IMR-90 (cell line): ENCODE results near the gene SAMD4B. TPM values are rescaled to one million over a fixed set of nuclear protein-coding genes. Genes with fewer than 3 reads are reported as not detected.

Experiments used
- ATAC-seq: fragments of 200-7000 bp; cut with Tn5 transposase; 2 replicates; pipeline ENCODE4 v1.9.1; 2020; ENCODE audit warnings: low read depth, mild to moderate bottlenecking, moderate library complexity
- BruUV-seq: library from RNA; stranded (reverse); fragments of 400-500 nt; replicated peaks from 2 replicates; lab custom pipeline; 2021; lab: Mats Ljungman, UMichigan
- CTCF ChIA-PET: fragments of 300-600 bp; formaldehyde crosslinking; extraction: SDS; loops from one replicate; lab custom pipeline; 2021; ENCODE audit warnings: antibody characterized with exemption; lab: Yijun Ruan, JAX
- POLR2A ChIA-PET: fragments of 300-600 bp; sonication (Branson Sonifier 250); formaldehyde crosslinking; loops from one replicate; lab custom pipeline; 2022; ENCODE audit warnings: antibody characterized with exemption; ENCODE audit not compliant: unreplicated experiment; lab: Charles Lee
- DNase-seq: peaks from one replicate; pipeline ENCODE4 v3.0.0; 2013
- H2AFZ ChIP-seq: replicated peaks from 2 replicates; pipeline ENCODE3; 2013; ENCODE audit warnings: low read length, mild to moderate bottlenecking; ENCODE audit not compliant: poor library complexity
- H2AK5ac ChIP-seq: 2 replicates; pipeline ENCODE4 v1.6.1; 2013; ENCODE audit warnings: low read depth, low read length, inconsistent platforms
- H2AK9ac ChIP-seq: replicated peaks from 2 replicates; pipeline ENCODE3; 2013; ENCODE audit warnings: mild to moderate bottlenecking, low read depth, low read length, moderate library complexity; ENCODE audit not compliant: poor library complexity
- H2BK120ac ChIP-seq: 2 replicates; pipeline ENCODE4 v1.6.1; 2013; ENCODE audit warnings: low read depth, low read length, inconsistent platforms
- H2BK15ac ChIP-seq: 3 replicates; pipeline ENCODE4 v1.6.1; 2013; ENCODE audit warnings: low read depth, low read length, inconsistent platforms
- H2BK20ac ChIP-seq: 2 replicates; pipeline ENCODE4 v1.6.1; 2013; ENCODE audit warnings: low read depth, mild to moderate bottlenecking, inconsistent platforms, low read length, moderate library complexity
- H2BK5ac ChIP-seq: 2 replicates; pipeline ENCODE4 v1.6.1; 2013; ENCODE audit warnings: mild to moderate bottlenecking, low read depth, low read length, inconsistent platforms; ENCODE audit not compliant: poor library complexity, severe bottlenecking
- H3K14ac ChIP-seq: replicated peaks from 2 replicates; pipeline ENCODE4 v1.6.1; 2013; ENCODE audit warnings: low read depth, low read length, inconsistent platforms
- H3K18ac ChIP-seq: 2 replicates; pipeline ENCODE4 v1.6.1; 2013; ENCODE audit warnings: low read depth, low read length, control low read depth
- H3K23ac ChIP-seq: 2 replicates; pipeline ENCODE4 v1.6.1; 2013; ENCODE audit warnings: low read depth, low read length, inconsistent platforms
- H3K27ac ChIP-seq: 2 replicates; pipeline ENCODE4 v1.5.1; 2013; ENCODE audit warnings: mild to moderate bottlenecking, control low read depth, low read length; ENCODE audit not compliant: insufficient read depth
- H3K27me3 ChIP-seq: 2 replicates; pipeline ENCODE4 v1.6.1; 2013; ENCODE audit warnings: low read length; ENCODE audit not compliant: control insufficient read depth, insufficient read depth
- H3K36me3 ChIP-seq: 2 replicates; pipeline ENCODE4 v1.6.1; 2013; ENCODE audit warnings: low read length, mixed read lengths; ENCODE audit not compliant: control insufficient read depth, insufficient read depth
- H3K4ac ChIP-seq: 2 replicates; pipeline ENCODE4 v1.6.1; 2013; ENCODE audit warnings: low read depth, low read length, inconsistent platforms
- H3K4me1 ChIP-seq: 2 replicates; pipeline ENCODE4 v1.6.1; 2013; ENCODE audit warnings: low read length, mixed read lengths; ENCODE audit not compliant: control insufficient read depth, insufficient read depth
- H3K4me2 ChIP-seq: 2 replicates; pipeline ENCODE4 v1.6.1; 2013; ENCODE audit warnings: low read depth, mild to moderate bottlenecking, control low read depth, low read length, moderate library complexity
- H3K4me3 ChIP-seq: 2 replicates; pipeline ENCODE4 v1.5.1; 2013; ENCODE audit warnings: low read depth, mild to moderate bottlenecking, control low read depth, low read length, moderate library complexity; ENCODE audit not compliant: insufficient read depth
- H3K56ac ChIP-seq: 2 replicates; pipeline ENCODE4 v1.6.1; 2013; ENCODE audit warnings: low read length, inconsistent platforms; ENCODE audit not compliant: insufficient read depth; ENCODE audit errors: extremely low read depth
- H3K79me1 ChIP-seq, 2 experiments: 2 replicates each; pipeline ENCODE4 v1.6.1; 2013; ENCODE audit warnings: low read length in 2 of 2, inconsistent platforms in 1 of 2, low read depth in 1 of 2
- H3K9ac ChIP-seq: 2 replicates; pipeline ENCODE4 v1.6.1; 2013; ENCODE audit warnings: low read depth, low read length, control low read depth
- H3K9me1 ChIP-seq: 2 replicates; pipeline ENCODE4 v1.6.1; 2013; ENCODE audit warnings: low read length, inconsistent platforms; ENCODE audit not compliant: insufficient read depth
- H3K9me3 ChIP-seq: 2 replicates; pipeline ENCODE4 v1.6.1; 2013; ENCODE audit warnings: low read length; ENCODE audit not compliant: control insufficient read depth, insufficient read depth
- H4K20me1 ChIP-seq: 2 replicates; pipeline ENCODE4 v1.6.1; 2013; ENCODE audit warnings: low read length, inconsistent platforms; ENCODE audit not compliant: insufficient read depth
- H4K5ac ChIP-seq: 2 replicates; pipeline ENCODE4 v1.6.1; 2013; ENCODE audit warnings: mild to moderate bottlenecking, low read depth, low read length, control low read depth
- H4K8ac ChIP-seq, 2 experiments: 2 replicates each; pipeline ENCODE4 v1.6.1; 2013; ENCODE audit warnings: low read depth in 2 of 2, low read length in 2 of 2, control low read depth in 1 of 2, inconsistent platforms in 1 of 2
- H4K91ac ChIP-seq: 2 replicates; pipeline ENCODE4 v1.6.1; 2013; ENCODE audit warnings: low read depth, low read length, inconsistent platforms; ENCODE audit not compliant: insufficient read depth
- CEBPB ChIP-seq: IDR thresholded peaks from 2 replicates; pipeline ENCODE4 v1.6.1; 2012; ENCODE audit warnings: low read depth, low read length, improper control_type of control experiment
- FOS ChIP-seq: fragments of 150-350 bp; IDR thresholded peaks from 2 replicates; pipeline ENCODE4 v1.6.1; 2016; ENCODE audit warnings: low read depth, low read length
- MAFK ChIP-seq: IDR thresholded peaks from 2 replicates; pipeline ENCODE4 v1.6.1; 2012; ENCODE audit warnings: low read depth, low read length, improper control_type of control experiment
- RCOR1 ChIP-seq: IDR thresholded peaks from 2 replicates; pipeline ENCODE4 v1.6.1; 2012; ENCODE audit warnings: mild to moderate bottlenecking, low read length, improper control_type of control experiment; ENCODE audit not compliant: insufficient replicate concordance
- WGBS, 2 experiments: methylation state at CpG; one replicate each; pipeline versions ENCODE4 v1.1.5 to v1.1.7; 2013; ENCODE audit warnings: missing lambda C conversion rate in 2 of 2; ENCODE audit not compliant: insufficient read length in 1 of 2; ENCODE audit errors: extremely low coverage in 2 of 2; 5-methylcytosine and 5-hydroxymethylcytosine counted together
- dilution Hi-C: fragments of 300-500 bp; cut with HindIII; formaldehyde crosslinking; loops from one replicate; pipeline ENCODE4 v1.14.3; 2018; ENCODE audit warnings: low sequenced_read_pairs; ENCODE audit not compliant: unreplicated experiment
- in situ Hi-C: fragments of 300-500 bp; cut with MboI; formaldehyde crosslinking; loops from 3 replicates; pipeline ENCODE4 v1.14.3; 2019; ENCODE audit warnings: low sequenced_read_pairs, inconsistent platforms, mixed read lengths
- intact Hi-C: fragments of 100-400 bp; cut with micrococcal nuclease; formaldehyde crosslinking; loops from 2 replicates; pipeline ENCODE4 v1.10.0; 2022
- polyA plus RNA-seq, 3 experiments: library from polyadenylated mRNA; depleted of rRNA; stranded (reverse); fragments of >200 nt; gene quantifications; 2 replicates each; pipeline ENCODE4 v1.2.3, GENCODE V29; 2012; ENCODE audit warnings: low replicate concordance in 1 of 3
- total RNA-seq: library from RNA; depleted of rRNA; stranded (reverse); fragments of >200 nt; gene quantifications from 2 replicates; pipeline ENCODE4 v1.2.3, GENCODE V29; 2012
- TF ChIP-seq, protein P1 (sequence below): fragments of 150-350 bp; IDR thresholded peaks from 2 replicates; pipeline ENCODE4 v1.6.1; 2017; ENCODE audit warnings: mild to moderate bottlenecking, antibody characterized with exemption, low read length, low read depth

The SAMD4B gene
- total and polyA plus RNA-seq, 2 of the 4 experiments (the other 2 are of a cell fraction) = 18.3 to 97.2 TPM

GRCh38 chr19:39412100-39412866, 70.1 kb downstream of the SAMD4B start, which contains the start of gene PLEKHG2 (continued):
- TF ChIP-seq, protein P1, sequence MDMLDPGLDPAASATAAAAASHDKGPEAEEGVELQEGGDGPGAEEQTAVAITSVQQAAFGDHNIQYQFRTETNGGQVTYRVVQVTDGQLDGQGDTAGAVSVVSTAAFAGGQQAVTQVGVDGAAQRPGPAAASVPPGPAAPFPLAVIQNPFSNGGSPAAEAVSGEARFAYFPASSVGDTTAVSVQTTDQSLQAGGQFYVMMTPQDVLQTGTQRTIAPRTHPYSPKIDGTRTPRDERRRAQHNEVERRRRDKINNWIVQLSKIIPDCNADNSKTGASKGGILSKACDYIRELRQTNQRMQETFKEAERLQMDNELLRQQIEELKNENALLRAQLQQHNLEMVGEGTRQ = peak; percentile 91
- peak; percentile 94 for TF ChIP-seq CEBPB
- TF ChIP-seq FOS = peak; percentile 31; the same call in 1 of the 2 replicates

- H2BK120ac ChIP-seq = peak overlapping the region; percentile 90
- peak overlapping the region; percentile 88 for H2BK5ac ChIP-seq
- peak overlapping the region; percentile 90 for H3K4me3 ChIP-seq
- H4K91ac ChIP-seq = peak overlapping the region; percentile 95
- in situ Hi-C loops (no loop called here), dilution Hi-C loops (no loop called here), intact Hi-C loops (loop anchor here (1.0 to 2.0 kb wide), 5 partner anchors 10 to 290 kb away; partner anchors contain the start of gene SAMD4B)
- peak overlapping the region; percentile 69 for H4K5ac ChIP-seq
- TF ChIP-seq MAFK (no peak), RCOR1 (no peak)
- H3K9ac ChIP-seq = peak overlapping the region; percentile 99
- H3K9me1 ChIP-seq = peaks cover 9% of the 10 kb centered on the region; the same call in 1 of the 2 replicates
- POLR2A ChIA-PET = no interaction called here
- H3K79me1 ChIP-seq = peaks cover 10 to 60% of the 10 kb centered on the region in 2 experiments; a peak in 3 of 4 replicates
- DNase-seq (no peak), ATAC-seq (peak; percentile 0; the same call in 1 of the 2 replicates)
- H3K27me3 ChIP-seq = no peaks in the 10 kb centered on the region
- peak overlapping the region; percentile 99 for H3K56ac ChIP-seq
- peak overlapping the region; percentile 85 to 94 for H4K8ac ChIP-seq
- no TSS peak for BruUV-seq
- CTCF ChIA-PET = interaction anchor here (1.7 to 2.3 kb wide), 2 partner anchors 12 to 15 kb away, joined by 10 to 28 read pairs; no protein-coding TSS in a partner anchor
- peak overlapping the region; percentile 92 for H2AFZ ChIP-seq
- peak overlapping the region; percentile 95; the same call in 1 of the 2 replicates for H3K23ac ChIP-seq
- H3K18ac ChIP-seq = peak overlapping the region; percentile 50
- H3K4me2 ChIP-seq = peak overlapping the region; percentile 61
- peak overlapping the region; percentile 98 for H3K27ac ChIP-seq
- peaks cover 26% of the 10 kb centered on the region for H3K4me1 ChIP-seq
- H3K14ac ChIP-seq = peak overlapping the region; percentile 99
- peaks cover 49% of the 10 kb centered on the region for H4K20me1 ChIP-seq
- H3K4ac ChIP-seq = peak overlapping the region; percentile 98
- H2BK20ac ChIP-seq = peak overlapping the region; percentile 29; the same call in 1 of the 2 replicates
- no CpG with 5 or more reads among the region's 24 CpGs for WGBS, 2 experiments
- H2BK15ac ChIP-seq = peak overlapping the region; percentile 74; the same call in 1 of the 3 replicates
- H3K9me3 ChIP-seq = no peaks in the 10 kb centered on the region
- H2AK9ac ChIP-seq = peak overlapping the region; percentile 100
- H3K36me3 ChIP-seq = peaks cover 34% of the 10 kb centered on the region
- H2AK5ac ChIP-seq = peak overlapping the region; percentile 95
Observed at GRCh38 chr19:39412867-39413271, 70.6 kb downstream of the SAMD4B start.
